ENCODE results near the gene KRT27. TPM values are rescaled to one million over a fixed set of nuclear protein-coding genes. Genes with fewer than 3 reads are reported as not detected.
"Not testable (repeated sequence)": the region's sequence is repeated elsewhere in the genome, so short reads cannot be mapped to it uniquely, and the experiment has no call there.

KRT27 gene
- polyA plus RNA-seq, 1 experiment, result not detected

GRCh38 chr17:40751065-40751464 is 31.3 kb downstream of the KRT27 start:
- POLR2A ChIA-PET, result no interaction called here
- CTCF ChIA-PET, result interaction anchor here (0.6 to 1.9 kb wide), 2 partner anchors 40 to 131 kb away, joined by 3 to 4 read pairs; no protein-coding TSS in a partner anchor
- DNase-seq (ENCODE audit: low read depth, low spot score), result no peak
- Histone ChIP-seq H3K4me3 (ENCODE audit: low read depth, low read length) (no peak overlapping the region), H3K27ac (ENCODE audit: low read depth, low read length) (no peak overlapping the region), H3K27me3 (ENCODE audit: control insufficient read depth, insufficient read depth, low read length) (peaks cover 25% of the 10 kb centered on the region), H3K9me3 (ENCODE audit: control insufficient read depth, insufficient read depth, low read length) (no peaks in the 10 kb centered on the region)
- TF ChIP-seq CTCF (IDR thresholded peaks at IDR 0.05; ENCODE audit: low read depth, low read length), result no peak

- Histone ChIP-seq H3K4me3 (ENCODE audit: low read depth, low read length) (no peak overlapping the region), H3K27ac (ENCODE audit: low read depth, low read length) (no peak overlapping the region), H3K9me3 (ENCODE audit: control insufficient read depth, insufficient read depth, low read length) (no peaks in the 10 kb centered on the region), H3K27me3 (ENCODE audit: control insufficient read depth, insufficient read depth, low read length) (peaks cover 27% of the 10 kb centered on the region)
- ChIA-PET POLR2A (no interaction called here), CTCF (interaction anchor here (0.6 to 1.9 kb wide), 2 partner anchors 41 to 130 kb away, joined by 3 to 4 read pairs; no protein-coding TSS in a partner anchor)
- TF ChIP-seq CTCF (IDR thresholded peaks at IDR 0.05; ENCODE audit: low read depth, low read length), result no peak
- DNase-seq (ENCODE audit: low read depth, low spot score), result no peak
Measured at GRCh38 chr17:40750391-40750790, 32.0 kb downstream of the KRT27 start.

- H3K9me3 ChIP-seq (ENCODE audit: control insufficient read depth, insufficient read depth, low read length); H3K27ac ChIP-seq (ENCODE audit: low read depth, low read length); H3K4me3 ChIP-seq (ENCODE audit: low read depth, low read length); DNase-seq (ENCODE audit: low read depth, low spot score); CTCF ChIA-PET; POLR2A ChIA-PET: not testable (repeated sequence)
- H3K27me3 ChIP-seq (ENCODE audit: control insufficient read depth, insufficient read depth, low read length), result peaks cover 31% of the 10 kb centered on the region
Measured at GRCh38 chr17:40748666-40749065, 33.7 kb downstream of the KRT27 start.

GRCh38 chr17:40738553-40738952 is 43.8 kb downstream of the KRT27 start:
- Histone ChIP-seq H3K4me3 (ENCODE audit: low read depth, low read length) (no peak overlapping the region), H3K9me3 (ENCODE audit: control insufficient read depth, insufficient read depth, low read length) (no peaks in the 10 kb centered on the region), H3K27me3 (ENCODE audit: control insufficient read depth, insufficient read depth, low read length) (peaks cover 14% of the 10 kb centered on the region), H3K27ac (ENCODE audit: low read depth, low read length) (no peak overlapping the region)
- no peak for DNase-seq (ENCODE audit: low read depth, low spot score)
- ChIA-PET POLR2A (no interaction called here), CTCF (no interaction called here)
- TF ChIP-seq CTCF (IDR thresholded peaks at IDR 0.05; ENCODE audit: low read depth, low read length), result no peak

- Histone ChIP-seq H3K9me3 (ENCODE audit: control insufficient read depth, insufficient read depth, low read length) (no peaks in the 10 kb centered on the region), H3K27me3 (ENCODE audit: control insufficient read depth, insufficient read depth, low read length) (peaks cover 12% of the 10 kb centered on the region), H3K27ac (ENCODE audit: low read depth, low read length) (no peak overlapping the region), H3K4me3 (ENCODE audit: low read depth, low read length) (no peak overlapping the region)
- ChIA-PET POLR2A (no interaction called here), CTCF (no interaction called here)
- no peak for TF ChIP-seq CTCF (IDR thresholded peaks at IDR 0.05; ENCODE audit: low read depth, low read length)
- no peak for DNase-seq (ENCODE audit: low read depth, low spot score)
Measured at GRCh38 chr17:40735016-40735415, 47.3 kb downstream of the KRT27 start.

- H3K9me3 ChIP-seq (ENCODE audit: control insufficient read depth, insufficient read depth, low read length), result no peaks in the 10 kb centered on the region
- TF ChIP-seq CTCF (IDR thresholded peaks at IDR 0.05; ENCODE audit: low read depth, low read length), result no peak
- peaks cover 10% of the 10 kb centered on the region for H3K27me3 ChIP-seq (ENCODE audit: control insufficient read depth, insufficient read depth, low read length)
- no peak overlapping the region for H3K4me3 ChIP-seq (ENCODE audit: low read depth, low read length)
- no peak overlapping the region for H3K27ac ChIP-seq (ENCODE audit: low read depth, low read length)
- ChIA-PET POLR2A (no interaction called here), CTCF (no interaction called here)
- DNase-seq (ENCODE audit: low read depth, low spot score), result no peak
Measured at GRCh38 chr17:40734018-40734417, 48.3 kb downstream of the KRT27 start.

All from AG04450 (cell line).